ENCODE results near the gene MAP4K3.

- TF ChIP-seq, protein P1, sequence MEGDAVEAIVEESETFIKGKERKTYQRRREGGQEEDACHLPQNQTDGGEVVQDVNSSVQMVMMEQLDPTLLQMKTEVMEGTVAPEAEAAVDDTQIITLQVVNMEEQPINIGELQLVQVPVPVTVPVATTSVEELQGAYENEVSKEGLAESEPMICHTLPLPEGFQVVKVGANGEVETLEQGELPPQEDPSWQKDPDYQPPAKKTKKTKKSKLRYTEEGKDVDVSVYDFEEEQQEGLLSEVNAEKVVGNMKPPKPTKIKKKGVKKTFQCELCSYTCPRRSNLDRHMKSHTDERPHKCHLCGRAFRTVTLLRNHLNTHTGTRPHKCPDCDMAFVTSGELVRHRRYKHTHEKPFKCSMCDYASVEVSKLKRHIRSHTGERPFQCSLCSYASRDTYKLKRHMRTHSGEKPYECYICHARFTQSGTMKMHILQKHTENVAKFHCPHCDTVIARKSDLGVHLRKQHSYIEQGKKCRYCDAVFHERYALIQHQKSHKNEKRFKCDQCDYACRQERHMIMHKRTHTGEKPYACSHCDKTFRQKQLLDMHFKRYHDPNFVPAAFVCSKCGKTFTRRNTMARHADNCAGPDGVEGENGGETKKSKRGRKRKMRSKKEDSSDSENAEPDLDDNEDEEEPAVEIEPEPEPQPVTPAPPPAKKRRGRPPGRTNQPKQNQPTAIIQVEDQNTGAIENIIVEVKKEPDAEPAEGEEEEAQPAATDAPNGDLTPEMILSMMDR (IDR thresholded peaks at IDR 0.05), result no peak
- no peak for TF ChIP-seq EP300 (IDR thresholded peaks at IDR 0.05)
Observed at GRCh38 chr2:39377226-39377939, 59.7 kb downstream of the MAP4K3 start.

All from esophagus muscularis mucosa (tissue), 3 donors.